ENCODE measurements around the gene TRIM34. TPM values are rescaled to one million over a fixed set of nuclear protein-coding genes. Genes with fewer than 3 reads are reported as not detected.

The TRIM34 gene
- total RNA-seq, 1 experiment from 2014 or later = 0.41 TPM

DNA sequence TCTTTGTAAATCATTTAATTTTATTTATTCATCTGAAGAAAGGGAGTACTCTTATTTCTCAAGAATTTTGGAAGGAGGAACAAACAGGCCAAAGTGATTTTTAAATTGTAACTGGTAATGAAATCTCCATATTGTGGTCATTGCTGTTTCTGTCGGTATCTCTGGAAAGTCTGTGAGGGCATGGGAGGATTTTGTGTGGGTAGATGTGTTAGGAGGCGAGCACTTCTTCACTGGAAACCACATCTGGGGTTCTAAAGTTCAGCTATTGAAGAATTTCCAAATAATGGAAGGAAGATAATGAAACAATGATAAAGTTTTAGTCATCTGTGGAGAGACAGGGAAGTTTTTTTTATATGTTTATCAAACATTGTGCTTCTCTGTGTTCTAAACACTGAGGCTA lies 6.6 kb downstream of the TRIM34 start:
- no peak overlapping the region for H3K4me3 ChIP-seq (ENCODE audit: low read depth, low read length, poor library complexity, severe bottlenecking)
- TF ChIP-seq, protein P1, sequence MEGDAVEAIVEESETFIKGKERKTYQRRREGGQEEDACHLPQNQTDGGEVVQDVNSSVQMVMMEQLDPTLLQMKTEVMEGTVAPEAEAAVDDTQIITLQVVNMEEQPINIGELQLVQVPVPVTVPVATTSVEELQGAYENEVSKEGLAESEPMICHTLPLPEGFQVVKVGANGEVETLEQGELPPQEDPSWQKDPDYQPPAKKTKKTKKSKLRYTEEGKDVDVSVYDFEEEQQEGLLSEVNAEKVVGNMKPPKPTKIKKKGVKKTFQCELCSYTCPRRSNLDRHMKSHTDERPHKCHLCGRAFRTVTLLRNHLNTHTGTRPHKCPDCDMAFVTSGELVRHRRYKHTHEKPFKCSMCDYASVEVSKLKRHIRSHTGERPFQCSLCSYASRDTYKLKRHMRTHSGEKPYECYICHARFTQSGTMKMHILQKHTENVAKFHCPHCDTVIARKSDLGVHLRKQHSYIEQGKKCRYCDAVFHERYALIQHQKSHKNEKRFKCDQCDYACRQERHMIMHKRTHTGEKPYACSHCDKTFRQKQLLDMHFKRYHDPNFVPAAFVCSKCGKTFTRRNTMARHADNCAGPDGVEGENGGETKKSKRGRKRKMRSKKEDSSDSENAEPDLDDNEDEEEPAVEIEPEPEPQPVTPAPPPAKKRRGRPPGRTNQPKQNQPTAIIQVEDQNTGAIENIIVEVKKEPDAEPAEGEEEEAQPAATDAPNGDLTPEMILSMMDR (conservative IDR thresholded peaks at IDR 0.05; ENCODE audit: low read depth, low read length) = no peak
- no peak for TF ChIP-seq EZH2 (IDR thresholded peaks at IDR 0.05; ENCODE audit: borderline replicate concordance, low read depth, low read length, poor library complexity, severe bottlenecking)
- BruUV-seq (replicated peaks) = no TSS peak
- no peaks in the 10 kb centered on the region for H3K4me1 ChIP-seq (ENCODE audit: insufficient read depth, low read length, poor library complexity, severe bottlenecking)
- ChIA-PET POLR2A (ENCODE audit: low non-redundant PET) (no interaction called here), CTCF (no interaction called here)
- DNase-seq (ENCODE audit: low spot score) = no peak
- no peak overlapping the region for H3K27ac ChIP-seq (ENCODE audit: low read depth, low read length, poor library complexity, severe bottlenecking)
- no peaks in the 10 kb centered on the region for H3K36me3 ChIP-seq (ENCODE audit: insufficient read depth, low read length, poor library complexity, severe bottlenecking)
- H3K27me3 ChIP-seq (replicated peaks; ENCODE audit: insufficient read depth, low read depth, low read length, poor library complexity) = no peaks in the 10 kb centered on the region
- no peaks in the 10 kb centered on the region for H3K9me3 ChIP-seq (ENCODE audit: low read depth, low read length, poor library complexity, severe bottlenecking)
- intact Hi-C loops (cut with micrococcal nuclease; ENCODE audit: unreplicated experiment) = no loop called here

DNA sequence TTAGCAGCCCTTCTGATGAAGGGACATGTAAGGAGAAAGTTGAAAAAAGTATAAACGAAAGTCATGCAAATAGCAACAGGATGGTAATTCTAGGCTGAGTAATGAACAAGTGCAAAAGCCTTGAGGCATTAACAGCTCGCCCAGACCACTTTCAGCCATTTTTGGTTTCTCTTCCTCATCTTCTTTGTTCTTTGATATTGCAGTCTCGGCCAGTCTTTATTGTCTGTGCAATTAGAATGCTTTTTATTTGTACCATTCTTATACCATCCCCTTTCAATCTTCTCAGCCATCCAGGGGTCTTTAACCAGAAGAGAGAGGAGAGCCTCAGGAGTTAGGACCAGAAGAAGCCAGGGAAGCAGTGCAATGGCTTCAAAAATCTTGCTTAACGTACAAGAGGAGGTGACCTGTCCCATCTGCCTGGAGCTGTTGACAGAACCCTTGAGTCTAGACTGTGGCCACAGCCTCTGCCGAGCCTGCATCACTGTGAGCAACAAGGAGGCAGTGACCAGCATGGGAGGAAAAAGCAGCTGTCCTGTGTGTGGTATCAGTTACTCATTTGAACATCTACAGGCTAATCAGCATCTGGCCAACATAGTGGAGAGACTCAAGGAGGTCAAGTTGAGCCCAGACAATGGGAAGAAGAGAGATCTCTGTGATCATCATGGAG lies 7.3 kb downstream of the TRIM34 start:
- DNase-seq (ENCODE audit: low spot score) = no peak
- ChIA-PET CTCF (no interaction called here), POLR2A (ENCODE audit: low non-redundant PET) (no interaction called here)
- no peak for TF ChIP-seq EZH2 (IDR thresholded peaks at IDR 0.05; ENCODE audit: borderline replicate concordance, low read depth, low read length, poor library complexity, severe bottlenecking)
- TF ChIP-seq, protein P1 (conservative IDR thresholded peaks at IDR 0.05; ENCODE audit: low read depth, low read length) = no peak
- Histone ChIP-seq H3K27ac (ENCODE audit: low read depth, low read length, poor library complexity, severe bottlenecking) (no peak overlapping the region), H3K4me1 (ENCODE audit: insufficient read depth, low read length, poor library complexity, severe bottlenecking) (no peaks in the 10 kb centered on the region), H3K9me3 (ENCODE audit: low read depth, low read length, poor library complexity, severe bottlenecking) (no peaks in the 10 kb centered on the region), H3K36me3 (ENCODE audit: insufficient read depth, low read length, poor library complexity, severe bottlenecking) (no peaks in the 10 kb centered on the region), H3K4me3 (ENCODE audit: low read depth, low read length, poor library complexity, severe bottlenecking) (no peak overlapping the region), H3K27me3 (replicated peaks; ENCODE audit: insufficient read depth, low read depth, low read length, poor library complexity) (no peaks in the 10 kb centered on the region)
- no TSS peak for BruUV-seq (replicated peaks)
- intact Hi-C loops (cut with micrococcal nuclease; ENCODE audit: unreplicated experiment) = no loop called here

GRCh38 chr11:5639953-5640352 lies 15.2 kb downstream of the TRIM34 start:
- no peak overlapping the region for H3K4me3 ChIP-seq (ENCODE audit: low read depth, low read length, poor library complexity, severe bottlenecking)
- intact Hi-C loops (cut with micrococcal nuclease; ENCODE audit: unreplicated experiment) = no loop called here
- H3K9me3 ChIP-seq (ENCODE audit: low read depth, low read length, poor library complexity, severe bottlenecking) = no peaks in the 10 kb centered on the region
- ChIA-PET CTCF (no interaction called here), POLR2A (ENCODE audit: low non-redundant PET) (no interaction called here)
- H3K27me3 ChIP-seq (replicated peaks; ENCODE audit: insufficient read depth, low read depth, low read length, poor library complexity) = no peaks in the 10 kb centered on the region
- no peaks in the 10 kb centered on the region for H3K4me1 ChIP-seq (ENCODE audit: insufficient read depth, low read length, poor library complexity, severe bottlenecking)
- no peaks in the 10 kb centered on the region for H3K36me3 ChIP-seq (ENCODE audit: insufficient read depth, low read length, poor library complexity, severe bottlenecking)
- TF ChIP-seq, protein P1 (conservative IDR thresholded peaks at IDR 0.05; ENCODE audit: low read depth, low read length) = no peak
- TF ChIP-seq EZH2 (IDR thresholded peaks at IDR 0.05; ENCODE audit: borderline replicate concordance, low read depth, low read length, poor library complexity, severe bottlenecking) = no peak
- no TSS peak for BruUV-seq (replicated peaks)
- no peak for DNase-seq (ENCODE audit: low spot score)
- H3K27ac ChIP-seq (ENCODE audit: low read depth, low read length, poor library complexity, severe bottlenecking) = no peak overlapping the region

All from A673 (cell line).